GM21423 (cell line): ENCODE results near the gene HECTD4.
"Not testable (repeated sequence)": the region's sequence is repeated elsewhere in the genome, so short reads cannot be mapped to it uniquely, and the experiment has no call there.

Experiments
- ATAC-seq: cut with Tn5 transposase; IDR thresholded peaks from one replicate; pipeline ENCODE4 v1.9.1; 2021; ENCODE audit warnings: mild to moderate bottlenecking, moderate library complexity; ENCODE audit not compliant: unreplicated experiment

HECTD4 gene

DNA sequence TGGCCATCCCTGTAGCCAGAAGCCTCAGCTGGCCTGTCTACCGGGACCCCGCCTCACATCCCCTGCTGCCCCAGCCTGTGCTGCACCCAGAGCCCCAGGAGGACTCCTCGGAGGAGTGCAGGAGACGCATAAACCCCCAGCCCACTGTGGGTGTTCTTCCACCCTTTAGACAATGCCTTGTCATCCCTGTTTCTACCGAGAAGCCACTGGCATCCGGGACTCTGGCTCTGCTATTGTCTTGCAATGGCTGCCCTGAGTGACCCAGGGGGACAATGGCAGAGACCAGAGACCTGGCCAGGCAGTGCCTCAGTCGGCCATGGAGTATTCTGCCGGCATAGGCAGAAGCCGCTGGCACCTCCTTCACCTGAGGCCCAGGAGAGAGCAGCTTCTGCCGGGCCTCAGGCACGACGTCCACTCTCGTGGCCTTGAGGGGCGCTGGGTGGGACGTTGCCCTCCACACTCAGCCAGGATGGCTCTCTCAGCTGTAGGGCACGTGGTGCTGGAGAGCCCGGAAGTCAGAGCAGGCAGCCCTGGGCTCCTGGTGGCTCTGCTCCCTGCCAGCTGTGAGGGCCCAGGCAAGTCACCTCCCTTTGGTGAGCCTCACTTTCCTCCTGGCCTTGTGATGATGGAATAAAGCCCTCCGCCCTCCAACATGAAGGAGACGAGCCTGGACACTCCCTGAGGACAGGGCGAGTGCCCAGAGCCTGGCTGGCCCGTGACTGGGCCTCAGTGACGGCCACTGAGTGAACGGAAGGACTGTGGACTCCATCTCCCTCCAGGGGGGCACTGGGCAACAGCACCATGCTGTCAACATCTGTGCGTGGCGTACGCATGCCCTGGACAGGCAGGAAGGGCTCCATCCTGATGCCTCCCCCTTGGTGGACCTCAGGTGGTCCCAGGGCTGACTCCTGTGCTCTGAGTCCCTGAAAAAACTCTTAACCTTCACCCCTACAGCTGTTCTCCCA is 215.9 kb downstream of the HECTD4 start:
- ATAC-seq = no peak

DNA sequence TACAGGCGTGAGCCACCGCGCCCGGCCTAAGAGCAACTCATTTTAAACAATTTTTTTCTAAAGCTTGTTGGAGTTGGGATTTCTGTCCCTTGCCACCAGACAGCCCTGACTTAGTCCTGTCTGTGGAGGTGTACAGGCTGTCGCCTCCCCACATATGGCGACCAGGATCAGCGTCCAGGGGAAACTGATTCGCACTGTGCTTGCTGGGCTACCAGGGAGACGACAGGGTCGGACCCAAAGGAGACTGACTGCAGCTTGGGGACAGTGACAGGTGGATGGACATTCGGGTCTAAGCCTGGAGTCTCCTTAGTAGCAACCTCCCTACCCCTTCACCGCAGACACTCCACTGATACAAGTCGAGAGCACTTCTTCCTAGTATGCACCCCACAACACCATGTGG is 216.6 kb downstream of the HECTD4 start:
- no peak for ATAC-seq

DNA sequence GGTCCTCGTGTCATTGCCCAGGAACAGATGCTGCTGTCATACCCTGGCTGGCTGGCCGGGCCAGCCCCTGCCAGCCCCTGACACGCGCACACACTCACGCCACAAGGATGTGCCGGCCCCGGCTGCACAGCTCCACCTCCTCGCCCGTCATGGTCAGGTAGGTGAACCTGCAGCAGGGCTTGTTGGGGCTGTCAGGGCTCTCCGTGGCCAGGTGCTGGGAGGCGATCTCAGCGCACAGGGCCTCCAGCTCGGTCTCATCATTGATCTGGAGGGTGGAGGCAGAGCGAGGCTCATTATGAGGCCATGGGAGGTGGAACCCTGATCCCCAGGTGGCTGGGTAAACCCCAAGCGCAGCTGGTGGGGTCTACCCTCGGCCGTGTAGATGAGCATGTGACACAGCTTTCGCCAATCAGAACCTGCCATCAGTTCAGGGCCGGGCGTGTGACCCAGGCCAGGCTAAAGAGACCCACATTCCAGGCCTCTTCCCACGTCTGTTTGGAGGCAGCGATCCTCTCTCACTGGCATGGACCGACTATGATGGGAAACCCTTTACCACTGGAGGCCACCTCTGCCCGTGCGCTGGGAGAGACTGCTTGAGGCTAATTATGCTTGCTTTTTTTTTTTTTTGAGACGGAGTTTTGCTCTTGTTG is 218.1 kb downstream of the HECTD4 start:
- ATAC-seq = no peak

DNA sequence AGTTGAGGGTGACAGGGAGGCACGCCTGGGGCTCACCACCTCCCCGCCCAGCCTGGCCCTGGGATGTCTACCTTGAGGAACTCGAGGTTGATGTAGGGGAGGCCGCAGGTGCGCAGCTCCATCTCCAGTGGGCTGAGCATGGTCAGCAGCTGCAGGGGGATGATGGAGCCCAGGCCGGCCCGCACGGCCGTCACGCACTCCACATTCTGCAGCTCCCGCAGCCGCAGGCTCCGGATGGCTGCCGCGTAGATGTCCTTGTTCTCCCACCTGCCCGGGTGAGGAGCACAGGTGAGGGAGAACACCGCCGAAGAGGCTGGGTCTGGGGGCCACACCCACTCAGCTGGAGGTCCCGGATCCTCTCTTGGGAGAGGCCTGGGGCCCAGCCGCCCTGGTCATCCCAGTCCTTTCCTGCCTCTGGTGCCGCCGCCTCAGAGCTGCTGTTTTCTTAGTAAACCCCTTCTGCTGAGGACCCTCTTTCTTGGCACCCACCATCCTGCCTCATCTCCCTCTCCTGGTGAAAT is 218.7 kb downstream of the HECTD4 start:
- no peak for ATAC-seq

GRCh38 chr12:112163056-112163455 is 219.2 kb downstream of the HECTD4 start:
- no peak for ATAC-seq

- ATAC-seq = no peak
These were observed 219.9 kb downstream of the HECTD4 start for GRCh38 chr12:112162241-112162790.

DNA sequence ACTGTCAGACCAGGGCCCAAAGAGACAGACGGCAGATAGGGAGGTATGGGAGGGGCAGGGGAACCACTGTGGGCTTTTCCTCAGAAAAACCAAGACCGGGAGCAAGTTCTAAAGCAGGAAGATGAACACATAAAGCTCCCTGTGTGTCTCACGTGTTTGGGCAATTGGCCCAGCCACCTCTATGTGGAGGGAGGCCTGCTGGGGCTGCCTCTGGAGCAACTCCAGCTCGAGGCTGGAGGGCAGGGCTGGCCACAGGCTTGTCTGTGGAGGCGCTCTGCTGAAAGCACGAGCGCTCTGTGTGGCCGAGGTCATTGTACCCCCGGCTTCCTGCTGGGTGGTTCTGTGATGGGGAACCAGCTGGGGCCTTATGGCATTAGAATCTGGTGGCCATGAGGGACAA is 220.5 kb downstream of the HECTD4 start:
- no peak for ATAC-seq

DNA sequence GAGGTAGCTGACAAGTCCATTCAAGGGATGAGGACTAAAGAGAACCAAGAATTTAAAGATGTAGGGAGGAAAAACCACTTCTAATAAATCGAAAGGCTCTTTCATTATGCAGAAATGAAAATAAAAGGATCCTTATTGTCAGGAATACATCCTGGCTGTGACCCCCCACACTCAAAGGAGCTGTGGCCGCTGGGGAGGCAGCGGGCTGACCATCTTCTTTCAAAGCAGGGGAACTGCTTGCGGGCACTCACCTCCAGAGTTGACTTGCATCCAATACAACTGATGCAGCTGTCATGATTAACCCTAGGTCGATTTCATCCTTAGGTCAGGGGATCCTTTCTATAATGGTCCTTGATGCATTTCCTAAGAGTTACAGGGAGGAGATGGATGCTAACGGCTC is 221.6 kb downstream of the HECTD4 start:
- no peak for ATAC-seq

DNA sequence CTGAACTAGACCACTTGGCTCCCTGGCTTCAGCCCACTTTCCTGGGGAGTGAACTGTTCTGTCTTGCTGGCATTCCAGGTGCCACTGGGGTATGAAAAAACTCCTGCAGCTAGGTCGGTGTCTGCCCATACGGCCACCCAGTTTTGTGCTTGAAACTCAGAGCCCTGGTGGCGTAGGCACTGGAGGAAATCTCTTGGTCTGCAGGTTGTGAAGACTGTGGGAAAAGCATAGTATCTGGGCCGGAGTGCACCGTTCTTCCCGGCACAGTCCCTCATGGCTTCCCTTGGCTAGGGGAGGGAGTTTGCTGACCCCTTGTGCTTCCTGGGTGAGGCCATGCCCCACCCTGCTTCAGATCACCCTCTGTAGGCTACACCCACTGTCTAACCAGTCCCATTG is 223.1 kb downstream of the HECTD4 start:
- no peak for ATAC-seq

GRCh38 chr12:112158461-112159145 is 223.6 kb downstream of the HECTD4 start:
- ATAC-seq = not testable (repeated sequence)

DNA sequence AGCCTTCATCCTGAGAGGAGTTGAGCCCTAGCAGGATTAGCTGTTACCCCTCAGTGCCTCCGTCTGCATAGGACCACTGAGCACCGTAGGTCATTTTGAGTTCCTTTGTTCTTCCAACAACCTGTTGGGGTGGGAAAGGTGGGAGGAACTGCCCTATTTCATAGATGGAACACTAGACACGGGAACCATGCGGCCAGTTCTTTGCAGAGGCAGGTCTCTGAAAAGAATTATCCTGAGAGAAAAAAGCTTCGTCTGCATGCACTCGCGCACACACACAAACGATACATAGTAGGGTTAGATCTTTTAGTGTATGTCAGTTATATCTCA is 228.4 kb downstream of the HECTD4 start:
- ATAC-seq = no peak

- ATAC-seq = no peak
These were observed 228.9 kb downstream of the HECTD4 start for GRCh38 chr12:112153181-112153892.

DNA sequence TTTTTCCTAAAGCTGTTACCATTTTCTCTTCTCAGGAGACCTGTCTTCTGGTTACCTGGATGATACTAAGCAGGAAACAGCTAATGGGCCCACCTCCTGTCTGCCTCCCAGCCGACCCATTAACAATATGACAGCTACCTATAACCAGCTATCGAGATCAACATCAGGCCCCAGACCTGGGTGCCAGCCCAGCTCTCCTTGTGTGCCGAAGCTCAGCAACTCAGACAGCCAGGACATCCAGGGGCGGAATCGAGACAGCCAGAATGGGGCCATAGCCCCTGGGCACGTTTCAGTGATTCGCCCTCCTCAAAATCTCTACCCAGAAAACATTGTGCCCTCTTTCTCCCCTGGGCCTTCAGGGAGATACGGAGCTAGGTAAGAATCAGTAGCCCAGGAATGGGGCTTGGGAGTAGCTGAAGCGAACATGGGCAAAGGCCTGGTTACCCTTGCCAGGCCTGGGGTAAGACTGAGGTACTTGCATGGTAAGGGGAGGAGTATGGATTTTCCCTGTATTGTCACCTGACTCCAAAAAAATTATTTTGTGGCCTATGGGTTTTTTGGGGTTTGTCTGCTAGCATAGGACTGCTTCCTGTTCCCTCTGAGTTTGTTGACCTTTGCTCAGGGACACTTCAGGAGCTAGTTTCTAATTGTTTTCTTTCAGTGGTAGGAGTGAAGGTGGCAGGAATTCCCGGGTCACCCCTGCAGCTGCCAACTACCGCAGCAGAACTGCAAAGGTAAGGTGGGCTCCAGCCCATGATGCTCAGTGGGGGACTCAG is 230.3 kb downstream of the HECTD4 start:
- no peak for ATAC-seq

DNA sequence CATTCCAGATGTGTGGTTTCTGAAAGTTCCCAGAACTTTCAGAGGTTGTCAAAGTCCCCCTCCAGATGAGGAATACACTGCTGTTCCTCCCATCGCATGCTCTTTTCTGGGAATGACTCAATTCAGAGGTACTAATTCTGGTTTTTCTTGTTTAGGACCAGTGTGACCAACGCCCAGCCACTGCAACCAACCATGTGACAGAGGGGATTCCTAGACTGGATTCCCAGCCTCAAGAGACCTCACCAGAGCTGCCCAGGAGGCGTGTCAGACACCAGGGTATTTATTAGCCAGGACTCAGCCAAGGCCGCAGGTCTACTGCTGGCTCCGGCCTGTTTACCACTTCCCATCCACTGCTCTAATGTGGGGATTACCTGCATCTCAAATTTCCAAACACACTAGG is 232.6 kb downstream of the HECTD4 start:
- ATAC-seq = no peak

DNA sequence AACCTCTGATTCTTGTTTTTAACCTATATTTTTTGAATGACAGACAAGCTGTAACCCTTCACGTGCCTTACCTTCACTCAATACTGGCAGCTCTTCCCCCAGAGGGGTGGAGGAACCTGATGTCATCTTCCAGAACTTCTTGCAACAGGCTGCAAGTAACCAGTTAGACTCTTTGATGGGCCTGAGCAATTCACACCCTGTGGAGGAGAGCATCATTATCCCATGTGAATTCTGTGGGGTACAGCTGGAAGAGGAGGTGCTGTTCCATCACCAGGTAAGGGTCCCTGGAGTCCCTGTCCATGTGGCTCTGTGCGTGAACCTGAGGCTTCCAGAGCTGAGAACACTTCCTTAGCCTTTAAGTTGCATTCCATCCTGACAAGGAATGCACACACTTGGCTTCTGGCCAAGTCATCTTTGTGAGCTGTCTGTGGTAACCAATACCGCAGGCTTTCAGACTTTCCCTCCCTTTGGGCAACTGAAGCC is 234.2 kb downstream of the HECTD4 start:
- no peak for ATAC-seq

DNA sequence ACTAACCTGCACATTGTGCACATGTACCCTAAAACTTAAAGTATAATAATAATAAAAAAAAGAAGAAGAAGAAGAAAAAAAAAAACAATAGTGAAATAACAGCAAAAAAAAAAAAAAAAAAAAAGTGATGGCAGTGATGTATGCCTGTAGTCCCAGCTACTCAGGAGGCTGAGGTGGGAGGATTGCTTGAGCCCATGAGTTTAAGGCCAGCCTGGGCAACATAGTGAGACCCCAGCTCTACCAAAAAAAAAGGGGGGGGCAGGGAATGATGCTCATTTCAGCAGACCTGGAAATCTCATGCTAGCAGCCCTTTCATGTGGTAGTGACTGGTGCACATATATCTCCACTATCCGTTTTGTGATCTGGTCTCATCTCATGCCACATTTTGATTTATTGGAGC is 236.1 kb downstream of the HECTD4 start:
- ATAC-seq = no peak

GRCh38 chr12:112140728-112141127 is 241.5 kb downstream of the HECTD4 start:
- no peak for ATAC-seq

DNA sequence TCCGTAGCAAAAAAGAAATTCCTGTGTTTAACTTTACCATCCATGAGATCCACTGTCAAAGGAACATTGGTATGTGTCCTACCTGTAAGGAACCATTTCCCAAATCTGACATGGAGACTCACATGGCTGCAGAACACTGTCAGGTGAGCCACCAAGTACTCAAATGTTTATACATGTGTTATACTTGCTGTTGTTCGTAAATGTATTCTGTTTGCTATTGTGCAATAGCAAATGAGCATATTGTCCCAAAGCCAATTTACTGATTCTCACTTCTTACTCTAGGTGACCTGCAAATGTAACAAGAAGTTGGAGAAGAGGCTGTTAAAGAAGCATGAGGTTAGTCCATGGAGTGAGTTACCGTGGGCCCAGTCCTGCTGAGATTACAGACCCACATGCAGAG is 247.5 kb downstream of the HECTD4 start:
- ATAC-seq = no peak

DNA sequence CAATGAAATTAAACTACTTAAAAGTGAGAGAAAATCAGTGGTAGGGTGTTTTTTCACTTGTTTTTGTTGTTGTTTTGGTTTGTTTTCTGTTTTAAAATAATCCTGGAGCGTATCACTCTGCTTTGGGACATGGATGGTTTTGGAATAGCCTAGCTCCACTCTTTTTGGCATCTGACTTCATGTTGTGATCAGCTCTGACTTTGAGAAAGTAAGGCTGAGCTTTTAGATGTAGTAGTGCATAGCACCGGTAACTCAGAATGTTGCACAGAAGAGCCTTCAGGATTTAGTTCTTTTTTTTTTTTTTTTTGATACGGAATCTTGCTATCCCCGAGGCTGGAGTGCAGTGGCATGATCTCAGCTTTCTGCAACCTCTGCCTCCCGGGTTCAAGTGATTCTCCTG is 248.8 kb downstream of the HECTD4 start:
- no peak for ATAC-seq

GRCh38 chr12:112131686-112132085 is 250.5 kb downstream of the HECTD4 start:
- no peak for ATAC-seq
